ENCODE data around the gene CNOT4.
A peak's percentile ranks its signal among the peaks of the same experiment; 100 is the strongest.

CNOT4 gene

GRCh38 chr7:135509839-135510591 lies at the start of gene CNOT4:
Gene CNOT4, minus strand, starts transcription at chr7:135510102. Its CDS starts 71,771 bp downstream, at chr7:135438331.
- peak; percentile 97 for DNase-seq

GRCh38 chr7:135558881-135559280 lies 49.0 kb upstream of the CNOT4 start:
- DNase-seq: no peak

GRCh38 chr7:135558337-135558767 lies 48.5 kb upstream of the CNOT4 start:
- DNase-seq: peak; percentile 78

GRCh38 chr7:135557455-135558336 lies 47.8 kb upstream of the CNOT4 start, which contains the start of gene NUP205:
Gene NUP205, plus strand, starts transcription at chr7:135557917. Its CDS starts 28 bp downstream, at chr7:135557945.
- DNase-seq: peak; percentile 83

GRCh38 chr7:135553346-135553745 lies 43.4 kb upstream of the CNOT4 start:
- no peak for DNase-seq

- no peak for DNase-seq
Measured at GRCh38 chr7:135552148-135552547, 42.2 kb upstream of the CNOT4 start.

- DNase-seq: no peak
Measured at GRCh38 chr7:135550196-135550595, 40.3 kb upstream of the CNOT4 start.

GRCh38 chr7:135541029-135541428 lies 31.1 kb upstream of the CNOT4 start:
- DNase-seq: no peak

- DNase-seq: no peak
Measured at GRCh38 chr7:135539629-135540028, 29.7 kb upstream of the CNOT4 start.

GRCh38 chr7:135538376-135538775 lies 28.5 kb upstream of the CNOT4 start:
- DNase-seq: no peak

- no peak for DNase-seq
Measured at GRCh38 chr7:135537905-135538304, 28.0 kb upstream of the CNOT4 start.

- no peak for DNase-seq
Measured at GRCh38 chr7:135537453-135537852, 27.6 kb upstream of the CNOT4 start.

GRCh38 chr7:135536150-135536549 lies 26.2 kb upstream of the CNOT4 start:
- no peak for DNase-seq

- DNase-seq: no peak
Measured at GRCh38 chr7:135527025-135527424, 17.1 kb upstream of the CNOT4 start.

GRCh38 chr7:135525426-135525825 lies 15.5 kb upstream of the CNOT4 start:
- no peak for DNase-seq

GRCh38 chr7:135523146-135523545 lies 13.2 kb upstream of the CNOT4 start:
- no peak for DNase-seq

GRCh38 chr7:135522509-135522908 lies 12.6 kb upstream of the CNOT4 start:
- DNase-seq: no peak

- no peak for DNase-seq
Measured at GRCh38 chr7:135519871-135520270, 10.0 kb upstream of the CNOT4 start.

- no peak for DNase-seq
Measured at GRCh38 chr7:135519233-135519688, 9.4 kb upstream of the CNOT4 start.

GRCh38 chr7:135518748-135519147 lies 8.8 kb upstream of the CNOT4 start:
- DNase-seq: no peak

- no peak for DNase-seq
Measured at GRCh38 chr7:135517060-135517459, 7.2 kb upstream of the CNOT4 start.

- DNase-seq: no peak
Measured at GRCh38 chr7:135514856-135515255, 5.0 kb upstream of the CNOT4 start.

- DNase-seq: peak; percentile 74
Measured at GRCh38 chr7:135512135-135512887, 2.4 kb upstream of the CNOT4 start.

Measured in CD4-positive, alpha-beta T cell treated with Interleukin-12 subunit alpha and Interleukin-12 subunit beta, for 1 hour (primary cell).